Coronary artery (tissue), 2 donors: ENCODE measurements around the gene MORN1.
"Not testable (repeated sequence)": the region's sequence is repeated elsewhere in the genome, so short reads cannot be mapped to it uniquely, and the experiment has no call there.

ENCODE experiments used
- DNase-seq: peaks from one replicate; pipeline ENCODE4 v3.0.0-alpha.2; 2017; ENCODE audit warnings: low spot score
- H3K27ac ChIP-seq, 2 donors: fragments of 200-600 bp; sonication (generic); one replicate each; pipeline ENCODE4 v1.5.1; 2016 to 2019
- H3K4me3 ChIP-seq: fragments of 200-600 bp; sonication (generic); 2 replicates; pipeline ENCODE4 v1.5.1; 2016; ENCODE audit warnings: mild to moderate bottlenecking, moderate library complexity
- TF ChIP-seq, protein P1 (sequence below): fragments of 200-600 bp; sonication (generic); IDR thresholded peaks from one replicate; pipeline ENCODE4 v1.5.1; 2019; ENCODE audit warnings: antibody characterized with exemption

MORN1 gene

DNA sequence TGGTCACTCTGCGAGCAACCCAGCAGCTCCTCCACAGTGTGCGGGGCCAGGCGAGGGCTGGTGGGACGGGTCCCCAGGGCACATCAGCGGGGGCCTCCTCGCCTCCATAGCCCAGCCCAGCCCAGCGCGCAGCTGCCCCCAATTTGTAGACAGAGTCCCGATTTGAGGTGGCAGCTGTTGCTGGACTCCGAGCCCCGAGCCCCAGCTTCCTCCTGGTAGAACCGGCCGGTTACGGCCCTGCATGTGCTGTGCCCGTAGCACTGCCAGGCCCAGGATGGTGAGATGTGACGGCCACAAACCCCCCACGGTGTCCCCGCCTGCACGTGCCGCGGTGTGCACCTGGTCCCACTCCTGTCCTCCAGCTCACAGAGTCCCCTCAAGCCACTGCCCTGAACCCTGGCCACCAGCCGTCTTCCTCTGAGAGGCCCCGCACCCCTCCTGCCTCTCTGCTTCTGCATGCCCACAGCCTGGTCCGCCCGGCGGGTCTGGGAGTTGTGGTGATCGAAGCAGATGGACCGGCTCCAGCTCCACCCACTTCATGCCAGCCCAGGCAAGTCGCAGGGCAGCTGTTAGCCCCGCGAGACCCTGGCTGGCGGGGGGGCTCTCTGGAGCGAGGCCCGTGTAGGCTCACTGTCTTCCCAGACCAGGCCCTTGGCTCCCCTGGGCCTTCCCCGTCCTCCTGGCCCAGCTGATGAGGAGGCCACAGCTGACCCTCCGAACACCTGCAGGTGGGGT, 55.5 kb downstream of the MORN1 start:
- TF ChIP-seq, protein P1, sequence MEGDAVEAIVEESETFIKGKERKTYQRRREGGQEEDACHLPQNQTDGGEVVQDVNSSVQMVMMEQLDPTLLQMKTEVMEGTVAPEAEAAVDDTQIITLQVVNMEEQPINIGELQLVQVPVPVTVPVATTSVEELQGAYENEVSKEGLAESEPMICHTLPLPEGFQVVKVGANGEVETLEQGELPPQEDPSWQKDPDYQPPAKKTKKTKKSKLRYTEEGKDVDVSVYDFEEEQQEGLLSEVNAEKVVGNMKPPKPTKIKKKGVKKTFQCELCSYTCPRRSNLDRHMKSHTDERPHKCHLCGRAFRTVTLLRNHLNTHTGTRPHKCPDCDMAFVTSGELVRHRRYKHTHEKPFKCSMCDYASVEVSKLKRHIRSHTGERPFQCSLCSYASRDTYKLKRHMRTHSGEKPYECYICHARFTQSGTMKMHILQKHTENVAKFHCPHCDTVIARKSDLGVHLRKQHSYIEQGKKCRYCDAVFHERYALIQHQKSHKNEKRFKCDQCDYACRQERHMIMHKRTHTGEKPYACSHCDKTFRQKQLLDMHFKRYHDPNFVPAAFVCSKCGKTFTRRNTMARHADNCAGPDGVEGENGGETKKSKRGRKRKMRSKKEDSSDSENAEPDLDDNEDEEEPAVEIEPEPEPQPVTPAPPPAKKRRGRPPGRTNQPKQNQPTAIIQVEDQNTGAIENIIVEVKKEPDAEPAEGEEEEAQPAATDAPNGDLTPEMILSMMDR, result no peak
- no peak overlapping the region for H3K27ac ChIP-seq

DNA sequence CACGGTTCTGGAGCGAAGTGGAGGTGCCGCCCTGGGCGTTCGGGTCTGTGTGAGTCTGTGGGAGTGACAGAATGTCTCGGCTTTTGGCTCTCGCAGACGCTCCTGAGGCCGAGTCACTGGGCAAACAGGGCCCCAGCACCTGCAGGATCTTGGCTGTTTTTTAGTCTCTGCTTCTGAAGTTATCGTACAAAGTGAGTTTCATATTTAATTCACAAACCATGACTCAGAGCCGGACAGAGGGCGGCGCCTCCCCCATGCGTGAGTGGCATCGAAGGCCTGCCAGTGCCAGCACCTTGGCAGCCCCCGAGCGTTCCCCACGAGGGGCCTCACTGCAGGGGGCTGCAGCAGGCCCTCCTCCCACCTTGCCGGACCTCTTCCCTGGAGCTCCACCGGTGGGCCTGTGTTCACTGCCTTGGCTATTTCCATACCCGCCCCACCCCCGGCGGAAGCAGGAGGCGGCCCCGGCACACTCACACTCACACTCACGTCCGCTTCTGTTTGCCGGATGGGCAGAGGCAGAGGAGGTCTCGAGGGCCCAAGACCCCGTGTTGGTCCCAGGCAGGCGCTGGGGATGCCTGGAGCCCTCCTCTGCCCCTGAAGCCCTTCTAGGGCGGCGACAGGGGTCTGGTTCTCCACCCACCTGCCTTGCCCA, 56.3 kb downstream of the MORN1 start:
- TF ChIP-seq, protein P1, result no peak
- Histone ChIP-seq H3K27ac (no peak overlapping the region), H3K4me3 (no peak overlapping the region)
- DNase-seq, result no peak

More for the DNA sequence above, 55.5 kb downstream of the MORN1 start:
- no peak overlapping the region for H3K4me3 ChIP-seq
- DNase-seq, result no peak

DNA sequence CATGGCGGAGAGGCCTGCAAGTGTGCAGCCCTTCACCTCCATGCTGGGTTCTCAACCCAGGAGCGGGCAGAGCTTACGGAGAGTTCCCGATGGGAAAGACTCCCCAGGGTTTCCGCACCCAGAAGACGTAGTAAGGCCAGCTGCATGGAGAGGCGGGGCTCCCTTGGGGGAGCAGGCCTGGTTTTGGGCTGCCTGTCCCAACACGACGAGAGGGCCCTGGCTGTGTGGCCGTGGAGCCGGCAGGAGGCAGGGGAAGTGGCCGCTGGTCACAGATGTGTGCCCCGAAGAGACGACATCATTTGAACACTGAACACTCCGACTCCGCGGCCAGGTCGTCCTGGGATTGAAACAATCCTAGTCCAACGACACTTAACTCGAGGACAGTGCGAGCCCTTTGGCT, 57.0 kb downstream of the MORN1 start:
- TF ChIP-seq, protein P1, result no peak
- DNase-seq, result no peak
- Histone ChIP-seq H3K27ac (no peak overlapping the region), H3K4me3 (no peak overlapping the region)

DNA sequence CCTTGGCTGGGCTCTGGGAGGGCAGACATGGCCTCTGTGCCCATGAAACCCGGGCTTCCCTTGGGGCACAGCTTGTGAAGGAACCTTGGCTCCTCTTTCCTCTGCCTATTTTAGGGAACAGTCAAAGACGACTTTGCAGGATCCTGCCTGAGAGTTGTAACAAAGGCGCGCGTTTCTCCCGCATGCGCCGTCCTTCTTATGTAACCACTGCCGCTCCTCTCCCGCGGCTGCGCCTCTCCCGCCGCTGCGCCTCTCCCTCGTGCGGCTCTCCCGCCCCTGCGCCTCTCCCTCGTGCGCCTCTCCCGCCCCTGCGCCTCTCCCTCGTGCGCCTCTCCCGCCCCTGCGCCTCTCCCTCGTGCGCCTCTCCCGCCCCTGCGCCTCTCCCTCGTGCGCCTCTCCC, 59.8 kb downstream of the MORN1 start:
- peak overlapping the region; percentile 11 to 78 for H3K27ac ChIP-seq
- DNase-seq, H3K4me3 ChIP-seq: not testable (repeated sequence)

DNA sequence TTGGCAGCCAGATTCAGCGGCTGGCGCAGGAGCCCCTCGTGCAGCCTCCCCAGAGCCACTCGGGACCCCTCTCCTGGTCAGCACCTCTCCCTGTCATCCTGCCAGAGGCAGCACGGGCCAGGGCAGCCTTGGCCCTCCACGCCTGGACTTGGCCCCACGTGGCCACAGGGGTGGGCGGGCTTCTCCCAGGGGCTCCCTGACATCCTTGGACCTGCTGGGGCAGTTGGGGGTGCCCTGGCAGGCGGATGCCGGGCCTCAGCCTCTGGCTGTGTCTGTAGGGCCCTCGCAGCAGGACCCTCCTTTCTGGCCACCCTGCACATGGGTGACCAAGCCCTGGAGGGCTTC, 60.2 kb downstream of the MORN1 start:
- H3K27ac ChIP-seq, result peak overlapping the region; percentile 11 to 78
- no peak for DNase-seq
- no peak overlapping the region for H3K4me3 ChIP-seq
- TF ChIP-seq, protein P1, result no peak

DNA sequence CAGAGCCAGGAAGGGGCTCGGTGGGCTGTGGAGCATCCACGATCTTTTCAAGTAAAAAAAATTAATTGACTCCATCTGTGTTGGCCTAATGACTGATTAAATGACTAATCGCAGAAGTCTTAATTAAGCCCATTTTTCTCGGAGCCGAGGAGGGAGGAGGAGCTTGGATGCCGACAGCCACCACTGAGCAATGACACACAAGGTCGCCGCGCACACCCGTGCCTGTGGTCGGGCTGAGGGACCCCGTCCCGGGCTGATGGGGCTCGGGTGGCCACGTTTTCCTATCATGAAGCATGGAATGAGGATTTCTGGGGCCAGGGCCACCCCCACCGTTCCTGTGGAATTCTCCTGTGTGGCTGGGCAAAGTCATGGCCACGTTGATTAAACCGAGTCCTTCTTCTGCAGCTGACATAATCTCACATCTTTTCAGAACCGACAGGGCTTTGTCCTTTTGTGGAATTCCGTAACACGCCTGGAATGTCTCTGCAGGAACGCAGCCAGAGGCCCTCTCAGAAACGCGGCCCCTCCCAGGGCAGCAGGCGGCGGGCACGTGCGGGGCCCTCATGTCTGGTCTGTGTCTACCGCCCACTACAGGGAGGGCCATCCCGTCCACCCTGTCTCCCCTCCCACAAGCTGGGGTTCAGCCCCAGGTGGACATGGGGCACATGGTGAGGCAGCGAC, 60.7 kb downstream of the MORN1 start:
- H3K4me3 ChIP-seq, result no peak overlapping the region
- H3K27ac ChIP-seq, result peak overlapping the region; percentile 11 to 78
- TF ChIP-seq, protein P1, result no peak
- no peak for DNase-seq

DNA sequence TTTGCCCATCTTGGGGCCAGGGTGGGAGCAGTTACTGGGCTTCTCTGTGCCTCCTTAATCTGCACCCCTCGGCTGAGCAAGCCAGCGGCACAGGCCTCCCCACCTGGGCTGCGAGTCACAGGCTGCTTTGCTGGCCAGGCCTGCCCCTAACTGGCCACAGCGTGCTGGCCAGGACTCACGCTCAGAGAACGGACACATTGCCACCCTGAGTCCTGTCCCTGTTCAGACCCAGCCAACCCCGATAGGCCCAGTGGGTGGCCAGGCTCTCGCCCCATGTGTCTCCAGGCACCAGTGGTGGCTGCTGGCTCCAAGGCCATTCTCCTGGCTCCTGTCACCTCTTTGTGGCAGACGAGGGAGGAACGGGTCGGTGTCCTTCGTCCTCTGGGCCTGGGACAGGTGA, 61.3 kb downstream of the MORN1 start:
- TF ChIP-seq, protein P1, result no peak
- no peak overlapping the region for H3K4me3 ChIP-seq
- DNase-seq, result no peak
- peak overlapping the region in 1 of 2 donors; percentile 78 for H3K27ac ChIP-seq
